Measurements from ENCODE around the gene GPR137.

DNA sequence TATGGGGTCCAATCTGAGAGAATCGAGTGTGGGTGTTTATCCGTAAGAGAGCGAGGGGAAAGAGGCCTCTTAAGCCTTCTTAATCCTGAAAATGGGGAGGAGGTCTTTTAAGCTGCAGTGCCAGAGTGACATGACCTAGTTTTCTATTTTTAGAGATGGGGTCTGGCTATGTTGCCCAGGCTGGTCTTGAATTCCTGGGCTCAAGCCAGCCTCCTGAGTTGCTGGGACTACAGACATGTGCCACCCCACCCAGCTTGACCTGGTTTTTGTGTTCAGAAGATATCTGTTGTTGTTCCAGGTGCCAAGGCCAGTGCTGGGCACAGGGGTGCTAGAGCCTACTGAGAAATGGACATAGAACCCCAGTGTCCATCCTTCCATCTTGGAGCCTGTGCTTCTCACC, 2.6 kb upstream of the GPR137 start:
- TF ChIP-seq, protein P1, sequence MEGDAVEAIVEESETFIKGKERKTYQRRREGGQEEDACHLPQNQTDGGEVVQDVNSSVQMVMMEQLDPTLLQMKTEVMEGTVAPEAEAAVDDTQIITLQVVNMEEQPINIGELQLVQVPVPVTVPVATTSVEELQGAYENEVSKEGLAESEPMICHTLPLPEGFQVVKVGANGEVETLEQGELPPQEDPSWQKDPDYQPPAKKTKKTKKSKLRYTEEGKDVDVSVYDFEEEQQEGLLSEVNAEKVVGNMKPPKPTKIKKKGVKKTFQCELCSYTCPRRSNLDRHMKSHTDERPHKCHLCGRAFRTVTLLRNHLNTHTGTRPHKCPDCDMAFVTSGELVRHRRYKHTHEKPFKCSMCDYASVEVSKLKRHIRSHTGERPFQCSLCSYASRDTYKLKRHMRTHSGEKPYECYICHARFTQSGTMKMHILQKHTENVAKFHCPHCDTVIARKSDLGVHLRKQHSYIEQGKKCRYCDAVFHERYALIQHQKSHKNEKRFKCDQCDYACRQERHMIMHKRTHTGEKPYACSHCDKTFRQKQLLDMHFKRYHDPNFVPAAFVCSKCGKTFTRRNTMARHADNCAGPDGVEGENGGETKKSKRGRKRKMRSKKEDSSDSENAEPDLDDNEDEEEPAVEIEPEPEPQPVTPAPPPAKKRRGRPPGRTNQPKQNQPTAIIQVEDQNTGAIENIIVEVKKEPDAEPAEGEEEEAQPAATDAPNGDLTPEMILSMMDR (IDR thresholded peaks at IDR 0.05): no peak
- no peak for TF ChIP-seq POLR2A (IDR thresholded peaks at IDR 0.05)

Data from adrenal gland (tissue), 5 donors.